Muscle of back (tissue), 13 donors: ENCODE data around the gene TXLNB. TPM values are rescaled to one million over a fixed set of nuclear protein-coding genes. Genes with fewer than 3 reads are reported as not detected.

ENCODE experiments used
- DNase-seq, 3 donors: peaks; one replicate each; pipeline versions ENCODE4 v3.0.0 to v3.0.0-alpha.2; 2013
- long read RNA-seq, 9 donors: transcript quantifications; one replicate each; lab custom pipeline, GENCODE V29; 2026
- polyA plus RNA-seq, 10 donors: library from polyadenylated mRNA; unstranded; fragments of 120-200 nt; gene quantifications; one replicate each; pipeline ENCODE4 v1.2.1, GENCODE V29; 2013; ENCODE audit not compliant: insufficient read length in 10 of 10

The TXLNB gene
- 100 to 1,000 TPM in 5 of 10 donors, 10 to 100 TPM in 5; 51.9 to 150 (median 102) TPM for polyA plus RNA-seq
- long read RNA-seq, donor 1, full-length matches to known transcripts = 11 of 57 reads
- long read RNA-seq, donor 1, partial matches to known transcripts = 36 of 57 reads
- long read RNA-seq, donor 1, other reads (novel, unspliced or antisense) = 10 of 57 reads
- long read RNA-seq, donor 2, full-length matches to known transcripts = 9 of 41 reads
- long read RNA-seq, donor 2, partial matches to known transcripts = 25 of 41 reads
- long read RNA-seq, donor 2, other reads (novel, unspliced or antisense) = 7 of 41 reads
- long read RNA-seq, donor 3 = 0 reads
- long read RNA-seq, donor 4, full-length matches to known transcripts = 8 of 61 reads
- long read RNA-seq, donor 4, partial matches to known transcripts = 53 of 61 reads
- long read RNA-seq, donor 4, other reads (novel, unspliced or antisense) = 0 of 61 reads
- long read RNA-seq, donor 5, full-length matches to known transcripts = 12 of 37 reads
- long read RNA-seq, donor 5, partial matches to known transcripts = 20 of 37 reads
- long read RNA-seq, donor 5, other reads (novel, unspliced or antisense) = 5 of 37 reads
- long read RNA-seq, donor 6, full-length matches to known transcripts = 6 of 47 reads
- long read RNA-seq, donor 6, partial matches to known transcripts = 35 of 47 reads
- long read RNA-seq, donor 6, other reads (novel, unspliced or antisense) = 6 of 47 reads
- long read RNA-seq, donor 7, full-length matches to known transcripts = 5 of 36 reads
- long read RNA-seq, donor 7, partial matches to known transcripts = 31 of 36 reads
- long read RNA-seq, donor 7, other reads (novel, unspliced or antisense) = 0 of 36 reads
- long read RNA-seq, donor 8, full-length matches to known transcripts = 1 of 1 reads
- long read RNA-seq, donor 8, partial matches to known transcripts = 0 of 1 reads
- long read RNA-seq, donor 8, other reads (novel, unspliced or antisense) = 0 of 1 reads
- long read RNA-seq, donor 9 = 0 reads

DNA sequence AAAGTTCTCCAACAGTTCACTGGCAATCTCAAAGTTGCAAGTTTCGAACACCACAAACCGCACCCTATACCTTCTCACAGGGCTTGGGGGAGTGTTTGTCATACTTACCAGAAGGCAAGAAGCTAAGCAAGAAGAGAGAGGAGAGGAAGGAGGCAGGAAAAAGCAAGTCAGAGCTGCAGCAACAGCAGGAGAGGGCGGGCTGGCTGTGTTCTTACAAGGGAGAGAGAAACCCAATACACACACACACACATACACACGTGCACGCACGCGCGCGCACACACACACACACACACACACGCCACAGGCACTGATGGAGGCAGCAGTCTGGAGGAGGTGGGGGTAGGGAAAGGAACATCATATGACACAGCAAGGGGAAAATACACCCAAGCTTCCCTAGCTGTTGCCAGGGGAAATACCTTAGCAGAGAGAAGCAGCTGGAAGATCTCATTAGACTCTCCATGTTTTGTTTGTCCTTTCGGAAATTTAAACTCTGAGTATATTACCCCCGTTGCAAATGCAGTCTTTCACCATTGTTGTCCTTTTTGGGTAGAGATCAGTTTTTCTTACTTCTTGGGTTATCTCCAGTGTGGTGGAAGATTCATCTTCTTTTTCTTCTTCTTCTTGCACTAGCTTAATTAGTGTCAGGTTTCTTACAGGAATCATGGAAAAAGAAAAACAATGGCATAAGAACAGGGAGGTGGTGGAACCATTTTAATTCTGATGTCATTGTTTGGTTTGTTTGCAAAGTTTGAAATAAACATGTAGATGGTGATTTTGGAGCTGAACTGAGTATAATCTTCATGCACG, at the start of gene TXLNB:
Gene TXLNB, minus strand, starts transcription at position 186 of the 807 bp plus-strand sequence. CDS start 3,099 bp downstream, outside the sequence.
- DNase-seq = peak; percentile 79 to 94 (median 85)

DNA sequence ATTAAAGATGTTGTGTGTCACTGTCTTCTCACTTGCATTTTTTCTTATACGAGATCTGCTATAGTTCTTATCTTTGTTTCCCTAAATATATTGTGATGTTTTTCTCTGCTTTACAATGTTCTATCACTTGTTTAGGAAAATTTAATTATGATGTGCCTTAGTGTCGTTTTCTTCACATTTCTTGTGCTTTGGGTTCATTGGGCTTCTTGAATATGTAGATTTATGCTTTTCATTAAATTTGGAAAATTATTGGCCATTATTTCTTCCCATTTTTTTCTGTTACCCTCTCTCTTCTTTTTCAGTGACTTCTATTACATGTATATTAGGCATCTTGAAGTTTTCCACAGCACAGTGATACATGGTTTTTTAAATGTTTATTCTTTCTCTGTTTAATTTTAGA, 49.3 kb upstream of the TXLNB start:
- DNase-seq = no peak

DNA sequence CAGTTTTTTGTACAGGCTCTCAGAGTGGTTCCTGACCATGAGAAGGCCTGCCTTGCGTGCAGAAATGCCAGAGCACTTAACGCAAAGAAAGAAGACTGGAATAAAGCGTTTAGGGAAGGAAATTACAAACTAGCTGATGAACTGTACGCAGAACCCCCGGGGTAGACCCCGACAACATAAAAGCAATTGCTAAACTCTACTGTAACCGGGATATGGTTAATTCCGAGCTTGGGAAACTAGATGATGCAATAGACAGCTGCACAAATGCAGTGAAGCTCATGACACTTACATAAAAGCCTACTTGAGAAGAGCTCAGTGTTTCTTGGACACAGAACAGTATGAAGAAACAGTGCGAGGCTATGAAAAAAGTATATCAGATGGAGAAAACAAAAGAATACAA, 47.0 kb upstream of the TXLNB start:
- peak; percentile 61 to 80 (median 63) for DNase-seq

DNA sequence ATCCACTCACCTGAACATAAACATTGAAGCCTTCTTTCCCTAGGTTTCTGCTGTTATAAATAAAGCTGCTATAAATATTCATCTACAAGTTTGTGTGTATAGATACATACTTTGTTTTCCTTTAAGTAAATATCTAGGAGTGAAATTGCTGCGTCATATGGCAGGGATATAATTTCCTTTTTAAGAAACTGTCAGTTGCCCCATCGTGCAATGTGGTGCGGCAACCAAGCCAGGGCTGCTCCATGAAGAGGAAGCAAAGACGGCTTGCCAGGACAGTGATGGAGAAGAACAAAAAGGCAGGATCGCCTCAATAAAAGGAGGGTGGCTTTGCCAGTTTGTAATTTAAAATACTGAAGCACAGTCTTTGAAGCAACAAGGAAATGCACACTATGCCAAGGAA, 46.0 kb upstream of the TXLNB start:
- DNase-seq = no peak

DNA sequence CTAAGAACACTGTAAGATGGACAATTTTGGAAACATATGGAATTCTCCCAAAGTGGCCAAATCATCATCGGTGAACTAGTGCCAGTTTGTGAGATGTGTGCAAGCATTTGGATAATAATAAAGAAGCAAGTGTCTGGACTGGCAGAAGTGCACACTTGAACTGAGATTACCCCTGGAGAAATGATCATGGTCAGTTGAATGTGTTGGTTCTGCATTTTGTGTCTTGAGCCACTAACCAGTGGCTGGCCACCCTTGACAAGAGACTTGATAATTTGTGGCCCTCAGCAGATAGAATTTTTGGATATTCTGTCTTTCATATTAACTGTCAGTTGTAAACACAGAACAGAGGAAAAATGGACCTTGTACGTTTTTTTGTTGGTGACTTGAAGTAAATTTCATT, 45.2 kb upstream of the TXLNB start:
- no peak for DNase-seq

DNA sequence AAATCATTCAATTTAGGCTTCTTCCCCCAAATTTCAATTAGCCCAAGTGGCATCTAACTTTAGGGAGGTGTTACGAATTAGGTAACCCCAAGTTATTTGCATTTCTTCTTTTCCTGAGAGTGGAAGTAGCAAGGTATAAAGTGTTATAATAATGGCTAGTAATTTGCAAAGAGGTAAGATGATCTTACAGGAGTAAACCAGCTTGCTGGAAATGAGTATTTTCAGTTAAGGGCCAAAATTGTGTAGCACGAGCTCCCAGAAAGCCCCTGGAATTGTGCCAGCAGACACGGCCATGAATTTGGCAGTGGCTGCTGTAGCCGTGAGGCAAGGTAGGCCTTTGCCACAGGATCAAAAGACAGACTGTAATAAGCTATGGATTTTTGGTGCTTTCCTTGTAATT, 44.7 kb upstream of the TXLNB start:
- no peak for DNase-seq

DNA sequence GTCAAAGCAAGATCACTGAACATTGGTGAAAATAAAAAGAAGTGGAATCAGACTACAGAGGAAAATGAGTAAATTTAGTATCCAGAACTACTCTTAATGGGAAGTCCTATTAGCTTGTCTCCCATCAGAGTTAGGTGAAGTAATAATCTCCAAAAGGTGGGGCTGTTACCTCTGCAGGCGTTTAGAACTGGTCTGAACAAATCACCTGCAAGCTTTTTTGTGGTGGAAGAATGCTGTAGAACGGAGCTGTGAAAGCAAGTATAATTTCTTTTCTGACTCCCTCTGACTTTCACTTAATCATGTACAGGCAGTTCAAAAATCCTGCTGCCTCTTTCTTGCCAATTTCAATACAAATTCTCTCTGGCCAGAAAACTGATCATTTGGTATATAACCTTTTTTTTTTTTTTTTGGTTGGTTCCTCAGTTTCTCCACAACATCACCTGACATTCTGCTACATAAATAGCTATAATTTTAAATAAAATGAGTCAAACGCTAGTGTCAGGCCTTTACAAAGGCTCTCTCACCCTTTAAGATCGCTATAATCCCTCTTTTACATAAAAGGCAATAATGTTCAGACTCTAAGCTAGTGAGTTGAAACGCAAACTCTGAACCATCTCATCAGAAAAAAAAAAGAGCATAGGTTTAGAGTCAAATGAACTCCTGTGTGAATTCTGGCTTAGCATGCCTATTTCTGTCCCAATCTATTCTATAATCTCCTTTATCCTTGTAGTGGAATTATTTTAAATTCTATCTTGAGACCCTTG, 43.8 kb upstream of the TXLNB start:
- no peak for DNase-seq

DNA sequence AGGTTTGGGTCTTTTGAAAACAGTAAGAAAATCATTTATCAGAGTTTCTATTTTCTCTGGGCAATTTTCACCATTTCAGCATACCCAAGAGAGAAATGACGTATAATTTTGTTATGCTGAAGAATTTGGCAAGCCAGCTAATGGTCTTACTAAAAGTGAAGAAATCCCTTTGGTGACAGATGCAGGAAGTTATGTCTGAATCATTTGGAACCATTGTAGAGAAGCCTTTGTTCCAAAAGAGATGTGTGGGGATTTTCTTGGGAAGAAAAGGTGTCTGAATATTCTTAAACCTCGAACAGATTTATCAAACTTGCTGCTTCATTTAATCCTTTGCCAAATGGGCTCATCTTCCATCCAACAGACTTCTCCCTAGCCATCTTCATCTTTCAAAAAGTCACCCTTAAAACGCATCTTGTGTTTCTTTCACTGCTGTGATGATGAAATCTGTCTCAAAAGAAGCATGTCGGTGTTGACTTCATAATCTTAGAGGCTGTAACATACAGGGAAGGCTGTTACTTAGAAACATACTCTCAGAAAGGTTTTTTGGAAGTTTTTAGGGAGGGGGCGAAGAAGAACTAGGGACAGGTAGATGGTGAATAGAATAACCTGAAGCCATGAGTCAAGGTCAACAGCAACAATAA, 43.1 kb upstream of the TXLNB start:
- DNase-seq = peak; percentile 80 to 92 (median 88)

DNA sequence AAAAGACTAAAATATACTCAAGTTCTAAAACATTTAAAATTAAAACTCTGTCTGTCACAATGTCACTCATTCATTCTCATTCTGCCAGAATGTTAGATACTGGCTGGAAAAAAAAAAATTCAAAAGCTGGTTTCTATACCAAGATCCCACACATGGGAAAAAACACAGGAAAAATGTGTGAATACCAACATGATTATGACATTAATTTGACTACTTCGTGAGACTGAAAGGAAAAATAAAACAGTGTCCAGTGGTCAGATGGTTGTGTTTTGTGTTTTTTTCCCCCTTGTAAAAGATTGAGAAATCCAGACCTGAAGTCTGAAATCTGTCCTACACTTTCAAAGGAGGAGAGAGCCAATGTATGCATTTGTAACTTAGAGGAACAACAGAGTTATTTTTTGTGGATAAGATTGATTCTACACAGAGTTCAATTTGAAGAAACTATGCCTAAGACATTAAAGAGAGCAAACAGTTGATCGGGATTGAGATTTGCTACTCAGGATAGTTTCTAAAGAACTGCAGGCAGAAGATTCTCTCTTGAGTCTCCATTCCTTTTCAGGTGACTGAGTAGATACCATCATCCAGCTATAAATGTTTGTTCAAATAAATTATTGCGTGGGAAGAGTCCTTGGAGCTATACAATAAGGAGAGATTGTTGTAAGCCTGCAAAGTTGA, 39.2 kb upstream of the TXLNB start:
- DNase-seq = no peak

DNA sequence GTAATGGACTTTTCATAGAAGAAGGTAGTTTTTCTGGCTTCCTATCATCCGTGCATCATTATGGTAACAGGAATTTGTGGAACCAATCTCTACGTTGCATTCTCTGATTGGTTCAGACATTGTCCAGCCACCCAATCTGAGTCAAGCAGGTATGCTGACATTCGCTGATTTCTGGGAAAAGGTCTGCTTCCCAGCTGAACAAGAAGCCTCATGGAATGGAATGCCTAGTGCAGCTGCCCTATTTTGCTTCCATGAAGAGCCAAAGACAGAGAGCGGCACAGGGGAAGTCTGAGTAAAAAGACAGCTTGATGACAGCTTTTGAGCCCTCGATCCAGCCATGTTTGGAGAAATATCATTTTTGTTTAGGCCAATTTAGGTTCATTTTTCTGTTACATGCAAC, 38.5 kb upstream of the TXLNB start:
- DNase-seq = no peak

DNA sequence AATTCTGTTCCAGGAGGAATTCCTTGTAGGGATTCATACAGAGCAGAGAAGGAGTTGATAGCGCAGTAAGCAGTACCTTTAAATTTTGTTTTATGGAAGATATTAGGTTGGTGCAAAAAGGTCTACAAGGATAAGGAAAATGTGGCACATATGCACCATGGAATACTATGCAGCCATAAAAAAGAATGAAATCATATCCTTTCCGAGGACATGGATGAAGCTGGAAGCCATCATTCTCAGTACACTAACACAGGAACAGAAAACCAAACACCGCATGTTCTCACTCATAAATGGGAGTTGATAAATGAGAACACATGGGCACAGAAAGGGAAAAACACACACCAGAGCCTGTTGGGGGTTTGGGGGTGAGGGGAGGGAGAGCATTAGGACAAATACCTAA, 37.4 kb upstream of the TXLNB start:
- no peak for DNase-seq

DNA sequence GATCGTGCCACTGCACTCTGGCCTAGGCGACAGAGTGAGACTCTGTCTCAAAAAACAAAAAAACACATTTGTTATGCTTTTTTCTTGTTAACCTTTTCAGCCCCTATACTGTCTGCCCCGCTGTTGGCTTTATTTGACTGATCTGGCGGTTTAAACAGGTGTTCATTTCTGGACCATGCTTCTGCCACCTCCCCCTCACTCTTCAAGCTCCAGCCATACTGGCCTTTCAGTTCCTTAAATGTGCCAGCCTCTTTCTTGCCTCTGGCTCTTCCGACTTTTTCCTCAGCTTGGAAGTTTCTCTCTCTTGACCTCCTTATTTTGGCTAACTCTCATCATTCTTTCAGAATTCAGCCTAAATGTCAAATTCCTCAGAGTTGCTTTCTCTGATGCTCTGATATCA, 35.2 kb upstream of the TXLNB start:
- DNase-seq = no peak

DNA sequence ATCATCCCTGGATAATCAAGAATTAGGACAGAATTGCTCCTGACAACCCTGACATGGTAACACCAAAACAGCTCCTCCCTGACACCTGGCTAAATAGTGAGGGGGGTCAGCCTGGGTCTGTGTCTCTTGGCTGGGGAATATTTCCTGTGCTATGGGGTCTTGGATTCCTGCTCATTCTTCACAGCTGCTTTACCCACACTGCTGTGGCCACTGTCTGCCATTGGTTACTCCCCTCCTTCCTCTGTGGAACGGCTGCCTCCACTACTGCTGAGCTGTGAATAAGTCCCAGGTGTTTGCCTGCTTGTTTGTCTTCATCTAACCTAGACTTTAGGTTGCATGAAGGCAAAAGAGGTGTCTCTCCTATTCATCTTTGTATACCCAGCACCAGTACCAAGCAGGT, 33.9 kb upstream of the TXLNB start:
- DNase-seq = no peak

DNA sequence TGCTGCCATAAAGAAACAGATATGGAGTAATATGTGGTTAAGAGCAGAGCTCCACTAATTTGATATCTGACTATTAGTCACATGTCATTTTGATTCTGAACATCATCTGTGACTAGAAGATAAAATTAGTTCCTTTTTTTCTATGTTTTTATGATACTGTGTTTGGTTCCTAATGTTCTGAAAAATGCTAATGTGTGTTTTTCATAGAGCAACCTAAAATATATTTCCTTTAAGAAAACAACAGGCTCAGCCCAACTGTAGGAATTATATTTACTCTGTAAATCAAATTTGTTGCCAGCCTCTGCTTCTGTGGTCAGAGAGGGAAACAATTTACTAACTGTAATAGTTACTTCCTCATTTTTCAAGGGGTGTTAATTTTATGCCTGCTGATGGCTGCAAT, 33.3 kb upstream of the TXLNB start:
- no peak for DNase-seq

DNA sequence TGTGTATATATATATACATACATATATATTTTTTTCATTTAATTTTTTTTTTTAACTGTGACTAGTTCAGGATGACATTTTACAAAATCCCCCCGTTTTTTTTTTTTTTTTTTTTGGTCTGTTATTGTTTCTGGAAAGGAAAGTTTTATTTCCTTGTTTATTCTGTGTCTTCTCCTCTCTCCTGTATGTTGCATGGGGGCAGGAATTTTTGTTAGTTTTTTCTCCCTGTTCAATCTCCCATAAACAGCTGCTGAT, 32.4 kb upstream of the TXLNB start:
- no peak for DNase-seq

DNA sequence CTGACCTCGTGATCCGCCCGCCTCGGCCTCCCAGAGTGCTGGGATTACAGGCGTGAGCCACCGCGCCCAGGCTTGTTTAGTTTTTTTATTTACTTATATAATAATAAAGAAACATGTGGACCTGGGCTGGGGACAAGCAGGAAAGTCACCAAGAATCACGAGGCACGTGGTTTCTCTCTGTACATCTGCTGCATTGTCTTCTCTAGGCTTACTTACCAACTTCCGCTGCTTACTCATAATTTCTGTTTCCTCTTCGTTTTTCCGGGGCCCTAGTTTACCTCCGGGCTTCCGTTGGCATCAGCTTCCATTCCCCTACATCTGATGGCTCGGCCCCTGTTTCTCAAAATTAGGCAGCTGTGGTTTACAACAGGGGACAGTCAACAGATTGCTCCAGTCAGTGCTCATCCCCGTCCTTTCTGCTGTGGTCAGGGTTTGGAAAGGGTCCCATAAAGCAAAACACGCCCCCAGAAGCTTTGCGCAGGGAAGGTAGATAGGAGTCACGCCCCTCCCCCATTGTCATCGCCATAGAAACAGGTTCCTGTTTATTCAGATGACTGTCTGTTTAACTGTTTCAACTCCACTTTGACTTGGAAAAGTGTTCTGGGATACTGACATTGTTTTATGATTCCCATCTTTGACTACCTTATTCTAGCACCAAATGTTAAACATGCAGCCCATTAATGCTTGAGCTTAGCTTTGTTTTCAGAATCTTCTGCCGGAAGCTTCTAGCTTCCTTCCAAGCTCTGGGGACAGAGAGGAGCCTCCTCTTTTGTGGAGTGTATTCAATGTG, 31.9 kb upstream of the TXLNB start:
- peak; percentile 61 to 91 (median 82) for DNase-seq

DNA sequence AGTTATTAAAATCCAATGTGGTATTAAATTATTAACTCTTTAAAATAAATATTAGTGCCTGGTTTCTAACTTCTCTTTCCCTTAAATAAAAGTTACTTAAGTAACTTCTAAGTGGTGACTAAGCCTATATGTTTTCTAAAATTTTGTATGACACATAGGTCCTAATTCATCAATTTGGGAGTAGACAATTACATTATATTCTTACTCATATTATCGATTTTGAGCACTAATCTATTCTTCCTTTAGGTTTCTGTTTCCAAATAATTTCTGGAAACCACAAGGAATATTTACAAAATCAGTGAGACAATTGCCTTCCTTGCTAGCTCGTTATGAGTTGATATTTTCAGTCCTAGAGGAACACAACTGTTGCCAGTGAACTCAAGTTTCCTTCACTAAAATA, 28.3 kb upstream of the TXLNB start:
- DNase-seq = no peak

DNA sequence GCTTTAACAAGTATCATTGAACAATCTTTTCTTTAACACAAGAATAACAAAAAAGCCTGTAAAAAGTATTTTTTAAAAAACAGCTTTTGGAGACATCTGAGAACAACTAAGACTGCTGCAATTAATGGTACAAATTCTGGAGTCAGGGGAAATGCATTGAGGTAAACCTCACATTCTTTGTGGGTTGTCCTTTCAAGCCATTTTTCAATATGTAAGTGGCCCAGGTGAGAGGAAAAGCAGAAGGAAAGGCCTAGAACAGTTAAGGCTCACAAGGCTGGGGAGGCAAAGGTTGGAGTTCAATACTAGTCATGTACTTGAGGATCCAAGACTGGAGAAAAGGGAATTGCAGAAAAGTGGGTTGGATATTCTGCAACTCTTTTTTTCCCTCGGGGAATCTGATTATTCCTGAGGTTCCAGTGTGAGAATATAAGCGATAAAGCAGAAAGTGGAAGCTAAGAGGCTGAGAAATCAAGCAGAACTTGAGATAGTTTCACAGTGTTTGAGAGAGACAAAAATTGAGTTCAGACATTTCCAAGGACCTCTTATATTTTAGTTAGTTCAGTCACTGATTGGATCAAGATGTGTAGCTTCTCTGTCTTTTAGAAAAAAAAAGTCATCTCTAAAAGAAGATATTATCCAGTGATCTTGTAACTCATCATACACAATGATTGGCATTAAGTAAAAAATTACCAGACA, 25.0 kb upstream of the TXLNB start:
- no peak for DNase-seq
